Smooth muscle cell of trachea (primary cell): ENCODE data around the gene CNOT4. TPM values are rescaled to one million over a fixed set of nuclear protein-coding genes. Genes with fewer than 3 reads are reported as not detected.

Experiments used
- total RNA-seq: library from RNA; depleted of rRNA; stranded (reverse); fragments of >200 nt; gene quantifications from 2 replicates; pipeline ENCODE4 v1.2.1, GENCODE V29; 2014

CNOT4 gene
- total RNA-seq, result 7.0 and 8.3 TPM in 2 replicates

GRCh38 chr7:135509839-135510591 is at the start of gene CNOT4:
Gene CNOT4, minus strand, starts transcription at chr7:135510102. Its CDS starts 71,771 bp downstream, at chr7:135438331.

GRCh38 chr7:135557455-135558336 is 47.8 kb upstream of the CNOT4 start, which contains the start of gene NUP205:
Gene NUP205, plus strand, starts transcription at chr7:135557917. Its CDS starts 28 bp downstream, at chr7:135557945.

Other genes starting within 250 kb of the CNOT4 start
- 34.9 and 61.7 TPM in 2 replicates for gene NUP205, start 47.8 kb upstream of the CNOT4 start, total RNA-seq
- 12.1 and 26.5 TPM in 2 replicates for gene STMP1, start 152.4 kb upstream of the CNOT4 start, total RNA-seq
- 0.33 and 1.2 TPM in 2 replicates for gene SLC13A4, start 218.1 kb upstream of the CNOT4 start, total RNA-seq
- 68.3 and 80.0 TPM in 2 replicates for gene FAM180A, start 238.7 kb upstream of the CNOT4 start, total RNA-seq